GM10266 (cell line): Measurements from ENCODE around the gene TNRC6B.

Source experiments
- DNase-seq: peaks from one replicate; pipeline ENCODE4 v3.0.0; 2012; ENCODE audit errors: extremely low spot score
- TF ChIP-seq, protein P1 (sequence below): IDR thresholded peaks from 2 replicates; pipeline ENCODE4 v1.5.1; 2012; ENCODE audit warnings: mild to moderate bottlenecking, low read depth; ENCODE audit not compliant: control insufficient read depth, insufficient read depth; ENCODE audit errors: missing control alignments

Gene TNRC6B

DNA sequence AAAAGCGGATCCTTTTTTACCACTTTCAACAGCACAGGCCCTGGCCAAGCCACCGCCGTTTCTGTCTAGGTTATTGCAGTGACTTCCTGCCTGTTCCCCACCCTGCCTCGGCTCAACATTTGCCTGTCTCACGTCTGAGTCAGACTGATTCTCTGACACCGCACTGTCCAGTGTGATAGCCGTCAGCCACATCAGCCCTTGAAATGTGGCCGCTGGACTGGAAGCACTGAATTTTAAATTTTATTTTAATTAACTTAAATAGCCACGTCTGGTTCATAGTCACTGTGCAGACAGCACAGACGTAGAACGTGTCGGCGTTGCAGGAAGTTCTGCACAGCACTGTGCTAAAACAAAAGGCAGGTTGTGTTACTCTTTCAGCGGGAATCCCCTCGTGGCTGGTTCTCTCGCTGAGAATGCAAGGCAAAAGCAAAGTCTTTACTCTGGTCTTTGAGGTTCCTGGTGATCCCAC is 112.3 kb downstream of the TNRC6B start:
- TF ChIP-seq, protein P1, sequence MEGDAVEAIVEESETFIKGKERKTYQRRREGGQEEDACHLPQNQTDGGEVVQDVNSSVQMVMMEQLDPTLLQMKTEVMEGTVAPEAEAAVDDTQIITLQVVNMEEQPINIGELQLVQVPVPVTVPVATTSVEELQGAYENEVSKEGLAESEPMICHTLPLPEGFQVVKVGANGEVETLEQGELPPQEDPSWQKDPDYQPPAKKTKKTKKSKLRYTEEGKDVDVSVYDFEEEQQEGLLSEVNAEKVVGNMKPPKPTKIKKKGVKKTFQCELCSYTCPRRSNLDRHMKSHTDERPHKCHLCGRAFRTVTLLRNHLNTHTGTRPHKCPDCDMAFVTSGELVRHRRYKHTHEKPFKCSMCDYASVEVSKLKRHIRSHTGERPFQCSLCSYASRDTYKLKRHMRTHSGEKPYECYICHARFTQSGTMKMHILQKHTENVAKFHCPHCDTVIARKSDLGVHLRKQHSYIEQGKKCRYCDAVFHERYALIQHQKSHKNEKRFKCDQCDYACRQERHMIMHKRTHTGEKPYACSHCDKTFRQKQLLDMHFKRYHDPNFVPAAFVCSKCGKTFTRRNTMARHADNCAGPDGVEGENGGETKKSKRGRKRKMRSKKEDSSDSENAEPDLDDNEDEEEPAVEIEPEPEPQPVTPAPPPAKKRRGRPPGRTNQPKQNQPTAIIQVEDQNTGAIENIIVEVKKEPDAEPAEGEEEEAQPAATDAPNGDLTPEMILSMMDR = no peak

DNA sequence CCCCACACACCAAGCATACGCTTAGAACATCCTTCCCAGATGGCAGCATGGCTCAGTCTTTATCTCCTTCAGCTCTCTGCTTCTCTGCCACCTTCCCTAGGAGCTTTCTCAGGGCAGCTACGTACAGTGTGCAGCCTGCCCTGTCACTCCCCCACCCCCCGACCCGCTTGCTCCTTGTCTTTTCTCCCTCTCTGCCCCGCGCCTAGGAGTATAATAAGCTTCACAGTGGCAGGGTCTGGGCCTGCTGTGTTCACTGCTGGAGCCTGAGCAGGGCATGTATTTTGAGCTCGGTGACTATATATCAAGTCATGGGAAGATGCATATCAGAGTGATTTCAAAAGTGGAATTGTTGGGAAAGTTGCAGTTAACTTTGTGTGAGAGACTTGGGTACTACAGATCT is 112.8 kb downstream of the TNRC6B start:
- DNase-seq = no peak
- TF ChIP-seq, protein P1 = no peak

More for the DNA sequence above, 112.3 kb downstream of the TNRC6B start:
- peak; percentile 65 for DNase-seq

DNA sequence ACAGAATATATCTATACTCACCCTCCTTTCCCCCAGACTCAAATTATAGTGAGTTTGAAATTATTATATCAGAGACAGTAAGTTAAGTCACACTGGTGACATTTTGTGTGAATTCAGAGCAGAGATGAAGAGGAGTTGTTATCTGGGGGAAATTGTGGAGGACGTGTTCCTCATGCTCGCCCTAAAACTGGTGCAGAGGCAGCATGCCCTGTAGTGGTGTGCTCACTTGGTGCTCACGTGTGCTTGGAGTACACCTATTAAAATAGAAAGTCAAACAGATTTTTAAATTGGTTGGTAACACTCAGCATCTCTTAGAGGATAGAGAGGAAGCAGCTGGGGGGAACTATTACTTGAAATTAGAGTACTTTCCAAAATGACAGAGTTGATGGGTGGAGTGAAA is 117.0 kb downstream of the TNRC6B start:
- TF ChIP-seq, protein P1 = no peak
- DNase-seq = no peak

- TF ChIP-seq, protein P1 = no peak
- no peak for DNase-seq
Measured at GRCh38 chr22:40300316-40300715, 122.6 kb downstream of the TNRC6B start.

GRCh38 chr22:40300884-40301672 is 123.4 kb downstream of the TNRC6B start:
- peak; percentile 26 for DNase-seq

GRCh38 chr22:40302149-40302548 is 124.4 kb downstream of the TNRC6B start:
- DNase-seq = no peak
- TF ChIP-seq, protein P1 = no peak

More at GRCh38 chr22:40300884-40301672, 123.4 kb downstream of the TNRC6B start:
- TF ChIP-seq, protein P1 = no peak

DNA sequence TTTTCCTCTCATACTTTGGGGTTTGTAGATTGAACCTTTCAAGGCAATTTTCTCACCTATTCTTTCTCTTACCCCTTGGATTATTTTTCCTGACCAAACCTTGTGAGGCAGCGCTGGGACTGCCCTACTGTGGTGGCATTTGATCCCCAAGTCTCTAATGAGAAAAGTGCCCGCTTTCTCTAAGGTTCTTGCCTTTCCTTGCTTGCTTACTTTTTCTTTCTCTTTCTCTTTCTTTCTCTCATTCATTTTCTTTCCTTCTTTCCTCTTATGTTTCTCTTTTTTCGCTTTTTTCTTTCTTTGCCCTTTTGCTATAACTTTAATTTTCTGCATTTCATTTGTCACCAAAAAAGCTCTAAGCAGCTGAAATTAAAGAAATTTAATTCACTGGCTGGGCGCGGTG is 127.9 kb downstream of the TNRC6B start:
- TF ChIP-seq, protein P1 = no peak
- DNase-seq = no peak
